Gastroesophageal sphincter (tissue), 3 donors: ENCODE results near the gene CDK12.

Experiments
- EP300 ChIP-seq: sonication (generic); formaldehyde crosslinking; IDR thresholded peaks from one replicate; pipeline ENCODE4 v1.6.1; 2017; ENCODE audit warnings: antibody characterized with exemption, mild to moderate bottlenecking
- POLR2A ChIP-seq, 2 donors: fragments of 450-650 bp; IDR thresholded peaks; one replicate each; pipeline ENCODE4 v1.6.1; 2017; ENCODE audit warnings: antibody characterized with exemption in 2 of 2, mild to moderate bottlenecking in 2 of 2, moderate library complexity in 1 of 2
- POLR2AphosphoS5 ChIP-seq: sonication (generic); formaldehyde crosslinking; IDR thresholded peaks from one replicate; pipeline ENCODE4 v1.6.1; 2017; ENCODE audit warnings: antibody characterized with exemption
- TF ChIP-seq, protein P1 (sequence below), 4 experiments: fragments of 200-600 bp in 2 of 4; fragments of 450-650 bp in 2 of 4; sonication (generic) in 1 of 4; IDR thresholded peaks; one replicate each; pipeline ENCODE4 v1.5.1; 2017 to 2019; ENCODE audit warnings: antibody characterized with exemption in 4 of 4, mild to moderate bottlenecking in 2 of 4, moderate library complexity in 2 of 4

DNA sequence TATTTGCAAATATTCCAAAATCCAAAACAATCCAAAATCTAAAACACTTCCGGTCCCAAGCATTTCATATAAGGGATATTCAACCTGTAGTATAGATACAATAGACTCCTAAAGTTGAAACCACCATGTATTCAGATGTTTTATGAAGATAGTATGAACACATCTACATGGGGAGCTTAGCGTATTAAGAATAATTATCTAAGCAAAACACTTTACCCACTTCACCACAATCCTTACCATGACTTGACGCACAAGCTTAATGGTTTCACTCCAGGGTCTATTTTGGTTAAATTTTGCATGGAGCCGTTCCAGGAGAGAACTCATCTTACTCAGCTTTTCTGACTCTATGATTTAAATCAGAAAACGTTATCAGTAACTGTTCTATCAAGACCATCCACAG is 13.7 kb upstream of the CDK12 start:
- TF ChIP-seq, protein P1, sequence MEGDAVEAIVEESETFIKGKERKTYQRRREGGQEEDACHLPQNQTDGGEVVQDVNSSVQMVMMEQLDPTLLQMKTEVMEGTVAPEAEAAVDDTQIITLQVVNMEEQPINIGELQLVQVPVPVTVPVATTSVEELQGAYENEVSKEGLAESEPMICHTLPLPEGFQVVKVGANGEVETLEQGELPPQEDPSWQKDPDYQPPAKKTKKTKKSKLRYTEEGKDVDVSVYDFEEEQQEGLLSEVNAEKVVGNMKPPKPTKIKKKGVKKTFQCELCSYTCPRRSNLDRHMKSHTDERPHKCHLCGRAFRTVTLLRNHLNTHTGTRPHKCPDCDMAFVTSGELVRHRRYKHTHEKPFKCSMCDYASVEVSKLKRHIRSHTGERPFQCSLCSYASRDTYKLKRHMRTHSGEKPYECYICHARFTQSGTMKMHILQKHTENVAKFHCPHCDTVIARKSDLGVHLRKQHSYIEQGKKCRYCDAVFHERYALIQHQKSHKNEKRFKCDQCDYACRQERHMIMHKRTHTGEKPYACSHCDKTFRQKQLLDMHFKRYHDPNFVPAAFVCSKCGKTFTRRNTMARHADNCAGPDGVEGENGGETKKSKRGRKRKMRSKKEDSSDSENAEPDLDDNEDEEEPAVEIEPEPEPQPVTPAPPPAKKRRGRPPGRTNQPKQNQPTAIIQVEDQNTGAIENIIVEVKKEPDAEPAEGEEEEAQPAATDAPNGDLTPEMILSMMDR (IDR thresholded peaks at IDR 0.05): no peak
- no peak for TF ChIP-seq POLR2AphosphoS5
- no peak for TF ChIP-seq POLR2A (IDR thresholded peaks at IDR 0.05)
- TF ChIP-seq EP300: no peak
